ENCODE measurements around the gene BCKDHB.

GRCh38 chr6:80356545-80356944, 250.1 kb downstream of the BCKDHB start:
- TF ChIP-seq MAZ (IDR thresholded peaks at IDR 0.05; ENCODE audit: borderline replicate concordance, low read depth, low read length) (no peak), CTCF (conservative IDR thresholded peaks at IDR 0.05; ENCODE audit: low read depth, low read length) (no peak), BHLHE40 (IDR thresholded peaks at IDR 0.05; ENCODE audit: low read depth, low read length) (no peak), RCOR1 (IDR thresholded peaks at IDR 0.05; ENCODE audit: insufficient replicate concordance, low read length) (no peak), FOS (IDR thresholded peaks at IDR 0.05; ENCODE audit: low read depth, low read length) (no peak), POLR2A (IDR thresholded peaks at IDR 0.05; ENCODE audit: low read depth, low read length) (no peak), ELK1 (IDR thresholded peaks at IDR 0.05; ENCODE audit: borderline replicate concordance, low read depth, low read length) (no peak), USF2 (IDR thresholded peaks at IDR 0.05; ENCODE audit: low read depth, low read length) (no peak)

All from IMR-90 (cell line).